ENCODE measurements around the gene CIRBP.

GRCh38 chr19:1221904-1222255, 47.3 kb upstream of the CIRBP start:
- TF ChIP-seq POLR2AphosphoS5 (IDR thresholded peaks at IDR 0.05), result no peak
- TF ChIP-seq POLR2A (IDR thresholded peaks at IDR 0.05), result no peak
- no peak for TF ChIP-seq CTCF (IDR thresholded peaks at IDR 0.05)
- TF ChIP-seq EP300 (IDR thresholded peaks at IDR 0.05), result no peak
